Activated naive CD8-positive, alpha-beta T cell treated with anti-CD3 and anti-CD28 coated beads for 36 hours (primary cell): ENCODE data around the gene PLCB4. TPM values are rescaled to one million over a fixed set of nuclear protein-coding genes. Genes with fewer than 3 reads are reported as not detected.

Experiments used
- DNase-seq: peaks from one replicate; pipeline ENCODE4 v3.0.0; 2021
- H3K27ac Mint-ChIP-seq: one replicate; pipeline ENCODE4 v1.8.0; 2022; ENCODE audit warnings: mild to moderate bottlenecking, moderate library complexity, mixed read lengths
- H3K27me3 Mint-ChIP-seq: one replicate; pipeline ENCODE4 v1.8.0; 2022; ENCODE audit warnings: mild to moderate bottlenecking, mixed read lengths
- H3K36me3 Mint-ChIP-seq: one replicate; pipeline ENCODE4 v1.8.0; 2021; ENCODE audit warnings: mild to moderate bottlenecking, mixed read lengths
- H3K4me1 Mint-ChIP-seq: one replicate; pipeline ENCODE4 v1.8.0; 2021; ENCODE audit warnings: mixed read lengths
- H3K4me3 Mint-ChIP-seq: one replicate; pipeline ENCODE4 v1.8.0; 2022; ENCODE audit warnings: mild to moderate bottlenecking, moderate library complexity, mixed read lengths
- H3K9me3 Mint-ChIP-seq: one replicate; pipeline ENCODE4 v1.8.0; 2022; ENCODE audit warnings: mixed read lengths
- total RNA-seq, 2 experiments: library from RNA; stranded (reverse); gene quantifications; one replicate each; pipeline ENCODE4 v1.2.3, GENCODE V29; 2021

The PLCB4 gene
- total RNA-seq, 2 experiments from 2014 or later: not detected

GRCh38 chr20:9319687-9320384 is 250.9 kb downstream of the PLCB4 start:
- Mint-ChIP-seq H3K9me3 (no peaks in the 10 kb centered on the region), H3K27ac (no peak overlapping the region), H3K4me1 (peaks cover 2% of the 10 kb centered on the region), H3K4me3 (no peak overlapping the region), H3K36me3 (no peaks in the 10 kb centered on the region), H3K27me3 (no peaks in the 10 kb centered on the region)
- no peak for DNase-seq

DNA sequence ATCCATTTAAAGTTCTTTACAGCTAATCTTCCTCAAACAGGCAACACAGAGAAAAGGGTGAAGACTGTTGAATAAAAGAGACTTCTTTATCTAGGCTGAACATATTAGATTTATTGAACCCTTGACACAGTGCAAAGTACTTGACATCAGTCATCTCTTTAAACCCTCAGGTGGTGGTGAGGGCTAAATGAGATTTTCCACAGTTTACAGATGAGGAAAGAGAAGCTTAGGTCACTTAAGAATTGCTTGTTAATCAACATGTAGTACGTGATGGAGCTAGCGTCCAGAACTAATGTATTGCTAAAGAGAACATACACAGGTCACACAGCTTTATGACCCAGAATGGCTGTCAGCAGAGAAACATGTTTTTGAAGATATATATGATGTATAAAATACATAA is 252.1 kb downstream of the PLCB4 start:
- Mint-ChIP-seq H3K27me3 (no peaks in the 10 kb centered on the region), H3K4me3 (no peak overlapping the region), H3K36me3 (no peaks in the 10 kb centered on the region), H3K27ac (no peak overlapping the region), H3K9me3 (no peaks in the 10 kb centered on the region), H3K4me1 (peaks cover 2% of the 10 kb centered on the region)
- no peak for DNase-seq

- no peaks in the 10 kb centered on the region for H3K36me3 Mint-ChIP-seq
- no peaks in the 10 kb centered on the region for H3K9me3 Mint-ChIP-seq
- H3K27me3 Mint-ChIP-seq: peaks cover 4% of the 10 kb centered on the region
- DNase-seq: no peak
- H3K4me1 Mint-ChIP-seq: peaks cover 2% of the 10 kb centered on the region
- H3K4me3 Mint-ChIP-seq: no peak overlapping the region
- no peak overlapping the region for H3K27ac Mint-ChIP-seq
These were observed 253.8 kb downstream of the PLCB4 start for GRCh38 chr20:9322661-9323060.

- Mint-ChIP-seq H3K36me3 (no peaks in the 10 kb centered on the region), H3K9me3 (no peaks in the 10 kb centered on the region), H3K4me3 (no peak overlapping the region), H3K27me3 (peaks cover 4% of the 10 kb centered on the region), H3K27ac (no peak overlapping the region), H3K4me1 (peaks cover 2% of the 10 kb centered on the region)
- DNase-seq: peak; percentile 0
These were observed 254.7 kb downstream of the PLCB4 start for GRCh38 chr20:9323622-9324021.

DNA sequence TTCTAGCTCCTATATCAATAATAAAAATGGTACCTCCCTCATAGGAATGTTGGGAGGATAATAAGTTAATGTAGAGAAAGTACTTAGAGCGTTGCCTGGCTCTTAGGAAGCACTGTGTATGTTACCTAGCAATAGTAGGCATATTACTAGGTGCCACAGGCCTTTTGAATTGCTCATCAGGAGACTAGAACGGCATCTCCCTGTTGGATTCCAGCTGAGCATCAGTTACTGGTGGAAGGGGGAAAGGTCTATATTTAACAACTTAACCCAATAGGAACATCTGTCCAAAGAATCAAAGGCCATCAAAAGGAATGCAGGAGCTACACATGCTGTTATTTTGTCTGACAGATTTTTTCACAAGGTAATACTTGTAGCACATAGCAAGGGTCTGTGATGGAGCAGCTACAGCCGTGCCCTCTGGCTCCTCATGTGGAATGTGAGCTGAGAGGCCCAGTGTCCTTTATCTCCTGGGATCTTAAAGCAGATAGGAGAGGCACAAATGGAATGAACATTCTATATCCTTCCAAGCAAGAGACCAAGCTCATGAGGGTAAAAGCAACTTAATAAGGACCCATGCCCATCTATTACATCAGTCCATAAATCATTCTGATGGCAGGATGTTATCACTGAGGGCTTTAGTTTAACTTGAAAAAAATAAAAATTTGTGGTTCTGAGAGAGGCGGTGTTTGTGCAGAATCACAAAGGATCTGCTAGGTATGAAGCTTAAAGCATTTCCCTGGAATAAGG is 260.6 kb downstream of the PLCB4 start:
- no peak for DNase-seq
- Mint-ChIP-seq H3K36me3 (no peaks in the 10 kb centered on the region), H3K9me3 (no peaks in the 10 kb centered on the region), H3K27ac (no peak overlapping the region), H3K4me1 (no peaks in the 10 kb centered on the region), H3K27me3 (peaks cover 4% of the 10 kb centered on the region), H3K4me3 (no peak overlapping the region)

GRCh38 chr20:9330151-9330550 is 261.3 kb downstream of the PLCB4 start:
- Mint-ChIP-seq H3K9me3 (no peaks in the 10 kb centered on the region), H3K27me3 (peaks cover 4% of the 10 kb centered on the region), H3K27ac (no peak overlapping the region), H3K4me1 (no peaks in the 10 kb centered on the region), H3K4me3 (no peak overlapping the region), H3K36me3 (no peaks in the 10 kb centered on the region)
- no peak for DNase-seq

GRCh38 chr20:9331707-9332435 is 263.0 kb downstream of the PLCB4 start:
- Mint-ChIP-seq H3K4me1 (no peaks in the 10 kb centered on the region), H3K27me3 (no peaks in the 10 kb centered on the region), H3K36me3 (no peaks in the 10 kb centered on the region), H3K27ac (no peak overlapping the region), H3K4me3 (no peak overlapping the region), H3K9me3 (no peaks in the 10 kb centered on the region)
- DNase-seq: no peak

DNA sequence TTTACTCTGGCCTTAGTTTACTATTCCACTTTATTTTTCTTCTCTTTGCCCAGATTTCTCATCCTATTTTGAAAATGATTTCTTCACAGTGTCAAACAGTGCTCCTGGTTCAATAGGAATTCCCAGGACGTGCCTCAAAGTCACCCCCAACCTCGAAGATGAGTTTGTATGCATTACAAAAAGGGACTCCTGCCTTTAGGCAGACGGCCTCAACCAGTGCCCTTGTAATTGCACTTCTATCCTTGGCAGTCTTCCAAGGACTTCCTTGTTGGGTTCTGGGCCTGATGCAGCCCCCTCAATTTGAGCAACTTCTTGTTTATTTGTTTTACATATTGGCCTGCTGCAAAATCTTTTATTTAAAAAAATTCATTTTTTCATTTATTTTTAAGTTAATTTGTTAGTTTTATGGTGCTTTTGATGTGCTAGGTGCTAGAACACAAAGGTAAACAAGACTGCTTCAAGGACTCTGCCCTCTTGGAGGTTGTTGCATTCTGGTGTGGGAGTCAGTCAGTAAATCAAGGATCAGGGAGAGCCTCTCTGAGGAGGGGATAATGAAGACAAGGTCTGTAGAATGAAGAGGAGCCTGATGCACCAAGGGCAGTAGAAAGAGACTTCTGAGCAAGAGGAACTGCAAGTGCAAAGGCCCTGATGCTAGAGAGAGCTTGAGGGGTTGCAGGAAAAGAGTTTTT is 264.0 kb downstream of the PLCB4 start:
- Mint-ChIP-seq H3K36me3 (no peaks in the 10 kb centered on the region), H3K4me3 (no peak overlapping the region), H3K4me1 (no peaks in the 10 kb centered on the region), H3K27ac (no peak overlapping the region), H3K9me3 (no peaks in the 10 kb centered on the region), H3K27me3 (no peaks in the 10 kb centered on the region)
- no peak for DNase-seq

DNA sequence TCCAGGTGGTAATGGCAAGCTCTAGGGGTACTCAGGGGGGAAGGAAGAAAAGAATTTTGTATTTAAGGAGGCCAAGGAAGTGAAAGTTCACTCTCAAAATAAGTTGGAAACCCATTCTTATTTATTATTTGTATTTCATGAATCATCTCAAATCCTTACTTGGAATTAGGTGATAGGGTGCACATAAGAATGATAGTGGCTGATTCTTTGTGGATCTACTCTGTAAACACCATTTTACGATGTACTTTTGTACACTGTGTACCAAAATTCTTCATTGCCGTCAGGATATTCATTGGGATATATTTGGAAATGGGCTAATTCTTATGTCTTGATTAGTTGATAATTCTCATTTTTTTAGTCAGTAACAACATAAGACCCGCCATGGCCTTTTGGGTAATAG is 266.0 kb downstream of the PLCB4 start:
- H3K27ac Mint-ChIP-seq: no peak overlapping the region
- no peaks in the 10 kb centered on the region for H3K9me3 Mint-ChIP-seq
- H3K36me3 Mint-ChIP-seq: no peaks in the 10 kb centered on the region
- H3K4me1 Mint-ChIP-seq: no peaks in the 10 kb centered on the region
- H3K4me3 Mint-ChIP-seq: no peak overlapping the region
- no peak for DNase-seq
- no peaks in the 10 kb centered on the region for H3K27me3 Mint-ChIP-seq

- no peak overlapping the region for H3K4me3 Mint-ChIP-seq
- no peak for DNase-seq
- no peak overlapping the region for H3K27ac Mint-ChIP-seq
- H3K4me1 Mint-ChIP-seq: no peaks in the 10 kb centered on the region
- H3K27me3 Mint-ChIP-seq: no peaks in the 10 kb centered on the region
- no peaks in the 10 kb centered on the region for H3K9me3 Mint-ChIP-seq
- no peaks in the 10 kb centered on the region for H3K36me3 Mint-ChIP-seq
These were observed 269.2 kb downstream of the PLCB4 start for GRCh38 chr20:9338101-9338500.

GRCh38 chr20:9339708-9340107 is 270.8 kb downstream of the PLCB4 start:
- H3K27me3 Mint-ChIP-seq: peaks cover 6% of the 10 kb centered on the region
- DNase-seq: no peak
- no peak overlapping the region for H3K27ac Mint-ChIP-seq
- H3K4me1 Mint-ChIP-seq: no peaks in the 10 kb centered on the region
- no peaks in the 10 kb centered on the region for H3K9me3 Mint-ChIP-seq
- no peak overlapping the region for H3K4me3 Mint-ChIP-seq
- H3K36me3 Mint-ChIP-seq: no peaks in the 10 kb centered on the region

DNA sequence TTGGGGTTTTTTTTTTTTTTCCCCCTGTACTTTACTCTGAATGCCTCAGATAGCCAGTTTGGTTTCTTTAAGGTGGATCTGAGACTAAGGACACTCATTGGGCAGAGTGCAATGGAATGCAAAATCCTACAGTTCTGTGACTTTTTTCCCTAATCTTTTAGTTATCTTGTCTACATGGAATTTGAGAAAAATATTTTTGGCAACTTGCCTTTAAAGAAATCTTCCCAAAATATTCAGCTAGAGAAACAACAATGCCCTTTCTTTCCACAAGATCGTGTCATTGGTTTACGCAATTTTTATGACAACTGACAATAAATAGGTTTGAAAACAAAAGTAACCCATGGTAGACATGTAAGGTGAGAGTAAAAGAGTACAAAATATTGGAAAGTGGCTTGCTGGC is 273.8 kb downstream of the PLCB4 start:
- DNase-seq: no peak
- no peaks in the 10 kb centered on the region for H3K4me1 Mint-ChIP-seq
- peaks cover 6% of the 10 kb centered on the region for H3K27me3 Mint-ChIP-seq
- H3K4me3 Mint-ChIP-seq: no peak overlapping the region
- no peaks in the 10 kb centered on the region for H3K36me3 Mint-ChIP-seq
- no peaks in the 10 kb centered on the region for H3K9me3 Mint-ChIP-seq
- no peak overlapping the region for H3K27ac Mint-ChIP-seq

DNA sequence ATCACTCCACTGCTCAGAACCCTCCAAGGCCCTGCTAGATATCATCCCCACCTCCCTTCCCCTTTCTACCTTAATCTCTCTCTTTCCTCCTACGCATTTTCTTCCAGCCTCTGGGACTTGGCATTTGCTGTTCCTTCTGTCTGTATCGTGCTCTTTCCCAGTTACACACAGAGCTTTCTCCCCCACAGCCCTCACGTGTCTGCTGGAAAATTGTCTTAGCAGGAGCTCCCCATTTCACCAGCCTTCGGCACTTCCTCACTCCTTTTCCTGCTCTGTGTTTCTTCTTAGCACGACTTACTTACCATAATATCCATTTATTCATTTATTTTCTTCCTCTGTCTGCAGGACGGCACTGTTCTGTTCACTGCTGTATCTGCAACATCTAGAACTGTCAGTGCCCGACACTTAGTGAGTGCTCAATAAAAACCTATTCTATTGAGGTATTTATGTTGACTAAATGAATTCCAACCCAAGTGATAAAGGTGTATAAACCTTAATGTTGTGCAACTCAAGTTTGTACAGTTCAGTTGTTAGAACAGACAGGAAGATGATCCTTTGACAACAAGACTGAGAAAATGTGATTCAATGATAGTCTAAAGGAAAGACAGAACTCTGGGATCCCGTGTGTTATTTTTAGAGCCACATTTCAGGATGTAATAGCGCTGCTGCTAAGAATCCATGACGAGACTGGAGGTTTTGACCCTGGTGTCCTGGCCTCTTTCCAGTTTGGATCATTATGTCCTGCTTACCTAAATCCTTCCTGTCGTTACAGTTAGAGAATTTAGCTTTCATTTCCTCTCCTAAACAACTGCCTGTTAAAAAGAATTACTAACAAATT is 275.4 kb downstream of the PLCB4 start:
- H3K27ac Mint-ChIP-seq: no peak overlapping the region

GRCh38 chr20:9348316-9348715 is 279.4 kb downstream of the PLCB4 start:
- no peaks in the 10 kb centered on the region for H3K36me3 Mint-ChIP-seq
- no peak overlapping the region for H3K27ac Mint-ChIP-seq

More for the DNA sequence above, 275.4 kb downstream of the PLCB4 start:
- Mint-ChIP-seq H3K4me3 (no peak overlapping the region), H3K9me3 (no peaks in the 10 kb centered on the region), H3K27me3 (peaks cover 6% of the 10 kb centered on the region), H3K36me3 (no peaks in the 10 kb centered on the region), H3K4me1 (no peaks in the 10 kb centered on the region)
- no peak for DNase-seq

More at GRCh38 chr20:9348316-9348715, 279.4 kb downstream of the PLCB4 start:
- Mint-ChIP-seq H3K4me1 (no peaks in the 10 kb centered on the region), H3K4me3 (no peak overlapping the region), H3K9me3 (no peaks in the 10 kb centered on the region), H3K27me3 (peaks cover 6% of the 10 kb centered on the region)
- no peak for DNase-seq
